Keratinocyte (primary cell): ENCODE results near the gene KDM6B. TPM values are rescaled to one million over a fixed set of nuclear protein-coding genes. Genes with fewer than 3 reads are reported as not detected.

Experiments used
- DNase-seq: peaks from one replicate; pipeline ENCODE4 v3.0.0-alpha.2; 2011; ENCODE audit warnings: low read depth, missing footprints, low spot score
- FAIRE-seq: peaks from 2 replicates; lab custom pipeline; 2011; peaks lifted over from hg19 to GRCh38; lab: Jason Lieb, UNC
- H2AFZ ChIP-seq: 2 replicates; pipeline ENCODE4 v1.6.0; 2012; ENCODE audit warnings: low read length, control low read depth, inconsistent platforms; ENCODE audit not compliant: control insufficient read depth
- H3K27ac ChIP-seq: 2 replicates; pipeline ENCODE4 v1.5.1; 2011; ENCODE audit warnings: low read length; ENCODE audit not compliant: control insufficient read depth, insufficient read depth
- H3K27me3 ChIP-seq: 3 replicates; pipeline ENCODE4 v1.6.0; 2011; ENCODE audit warnings: low read length; ENCODE audit not compliant: control insufficient read depth, insufficient read depth; ENCODE audit errors: extremely low read depth
- H3K36me3 ChIP-seq, 2 experiments: 2 replicates in 1 of 2; 3 replicates in 1 of 2; pipeline ENCODE4 v1.5.1; 2011; ENCODE audit warnings: low read length in 2 of 2, mild to moderate bottlenecking in 1 of 2; ENCODE audit not compliant: control insufficient read depth in 2 of 2, insufficient read depth in 2 of 2; ENCODE audit errors: extremely low read depth in 1 of 2
- H3K4me1 ChIP-seq: 3 replicates; pipeline ENCODE4 v1.5.1; 2011; ENCODE audit warnings: low read length; ENCODE audit not compliant: control insufficient read depth, insufficient read depth; ENCODE audit errors: extremely low read depth
- H3K4me2 ChIP-seq: 3 replicates; pipeline ENCODE4 v1.6.0; 2011; ENCODE audit warnings: low read depth, low read length; ENCODE audit not compliant: control insufficient read depth, insufficient read depth; ENCODE audit errors: extremely low read depth
- H3K4me3 ChIP-seq, 3 experiments: fragments of 200-600 bp in 1 of 3; sonication (generic) in 1 of 3; 2 replicates in 2 of 3; 3 replicates in 1 of 3; pipeline ENCODE4 v1.5.1; 2011 to 2016; ENCODE audit warnings: low read length in 3 of 3, mild to moderate bottlenecking in 3 of 3, control low read depth in 2 of 3, inconsistent platforms in 1 of 3, low read depth in 1 of 3, mixed read lengths in 1 of 3, mixed run types in 1 of 3, moderate library complexity in 1 of 3; ENCODE audit not compliant: control insufficient read depth in 2 of 3, insufficient read depth in 2 of 3; ENCODE audit errors: extremely low read depth in 1 of 3
- H3K79me2 ChIP-seq: 2 replicates; pipeline ENCODE4 v1.6.0; 2012; ENCODE audit warnings: low read length; ENCODE audit not compliant: control insufficient read depth, insufficient read depth
- H3K9ac ChIP-seq: 3 replicates; pipeline ENCODE4 v1.6.0; 2011; ENCODE audit warnings: low read length; ENCODE audit not compliant: control insufficient read depth, insufficient read depth; ENCODE audit errors: extremely low read depth
- H3K9me1 ChIP-seq: 3 replicates; pipeline ENCODE4 v1.6.0; 2011; ENCODE audit warnings: low read length; ENCODE audit not compliant: control insufficient read depth, insufficient read depth; ENCODE audit errors: extremely low read depth
- H3K9me3 ChIP-seq: 2 replicates; pipeline ENCODE4 v1.5.1; 2012; ENCODE audit warnings: low read depth, low read length; ENCODE audit not compliant: control insufficient read depth
- H4K20me1 ChIP-seq: 3 replicates; pipeline ENCODE4 v1.6.0; 2011; ENCODE audit warnings: low read length; ENCODE audit not compliant: control insufficient read depth, insufficient read depth; ENCODE audit errors: extremely low read depth
- CTCF ChIP-seq, 3 experiments: IDR thresholded peaks in 1 of 3; conservative IDR thresholded peaks in 1 of 3; optimal IDR thresholded peaks in 1 of 3; 2 replicates in 2 of 3; 3 replicates in 1 of 3; pipeline versions ENCODE3 to v1.5.1; 2011; ENCODE audit warnings: low read length in 3 of 3, mild to moderate bottlenecking in 3 of 3, moderate library complexity in 2 of 3, control low read depth in 1 of 3, inconsistent platforms in 1 of 3; ENCODE audit not compliant: insufficient read depth in 2 of 3; ENCODE audit errors: extremely low read depth in 1 of 3
- EZH2 ChIP-seq: IDR thresholded peaks from one replicate; pipeline ENCODE4 v1.6.1; 2012; ENCODE audit warnings: inconsistent platforms, mild to moderate bottlenecking, low read length, moderate library complexity
- dilution Hi-C: fragments of 300-500 bp; cut with MboI; formaldehyde crosslinking; loops from one replicate; pipeline ENCODE4 v1.7.0; 2020; ENCODE audit warnings: low sequenced_read_pairs; ENCODE audit not compliant: extremely low pct_ligation_motif_present
- polyA plus RNA-seq, 5 experiments: library from polyadenylated mRNA; depleted of rRNA in 3 of 5; stranded (reverse) in 3 of 5; stranded (forward) in 1 of 5; unstranded in 1 of 5; fragments of >200 nt; gene quantifications; 1 replicate in 1 of 5; 2 replicates in 3 of 5; 3 replicates in 1 of 5; pipeline versions ENCODE4 v1.2.1 to v1.2.3, GENCODE V29; 2011 to 2012; ENCODE audit warnings: missing spikeins in 2 of 5, low read depth in 1 of 5, low replicate concordance in 1 of 5

KDM6B gene
- polyA plus RNA-seq, 1 donor (not counting 4 experiments of a cell fraction or from before 2014, with no cell fraction given): 1.6 TPM

GRCh38 chr17:7820231-7820630 is 13.8 kb upstream of the KDM6B start:
- peaks cover 3% of the 10 kb centered on the region for H3K4me1 ChIP-seq
- no peak overlapping the region for H3K4me3 ChIP-seq
- no peak overlapping the region for H3K4me2 ChIP-seq
- H2AFZ ChIP-seq: no peak overlapping the region
- H3K9me1 ChIP-seq: no peaks in the 10 kb centered on the region
- H3K9ac ChIP-seq: no peak overlapping the region
- no peaks in the 10 kb centered on the region for H3K36me3 ChIP-seq
- no peaks in the 10 kb centered on the region for H3K27me3 ChIP-seq
- DNase-seq (no peak), FAIRE-seq (no peak)
- H3K79me2 ChIP-seq: no peaks in the 10 kb centered on the region
- TF ChIP-seq CTCF (optimal IDR thresholded peaks at IDR 0.05 in 1 of 3, IDR thresholded peaks at IDR 0.05 in 1 of 3, conservative IDR thresholded peaks at IDR 0.05 in 1 of 3; ENCODE audit: extremely low read depth in 1 of 3, insufficient read depth in 2 of 3, low read length in 3 of 3): no peak
- TF ChIP-seq EZH2: no peak
- no peaks in the 10 kb centered on the region for H3K9me3 ChIP-seq
- dilution Hi-C loops: no loop called here
- H3K27ac ChIP-seq: no peak overlapping the region
- H4K20me1 ChIP-seq: no peaks in the 10 kb centered on the region

GRCh38 chr17:7822126-7822525 is 11.9 kb upstream of the KDM6B start:
- no peak overlapping the region for H3K4me2 ChIP-seq
- dilution Hi-C loops: no loop called here

More at GRCh38 chr17:7822126-7822525, 11.9 kb upstream of the KDM6B start:
- H3K36me3 ChIP-seq: no peaks in the 10 kb centered on the region
- H3K79me2 ChIP-seq: no peaks in the 10 kb centered on the region
- TF ChIP-seq EZH2 (no peak), CTCF (optimal IDR thresholded peaks at IDR 0.05 in 1 of 3, IDR thresholded peaks at IDR 0.05 in 1 of 3, conservative IDR thresholded peaks at IDR 0.05 in 1 of 3; ENCODE audit: extremely low read depth in 1 of 3, insufficient read depth in 2 of 3, low read length in 3 of 3) (no peak)
- H2AFZ ChIP-seq: no peak overlapping the region
- H4K20me1 ChIP-seq: no peaks in the 10 kb centered on the region
- no peak overlapping the region for H3K9ac ChIP-seq
- no peaks in the 10 kb centered on the region for H3K9me1 ChIP-seq
- H3K4me1 ChIP-seq: peaks cover 4% of the 10 kb centered on the region
- H3K4me3 ChIP-seq: no peak overlapping the region
- FAIRE-seq: no peak
- no peak for DNase-seq
- no peaks in the 10 kb centered on the region for H3K9me3 ChIP-seq
- H3K27ac ChIP-seq: no peak overlapping the region
- H3K27me3 ChIP-seq: peaks cover 5% of the 10 kb centered on the region
